H1 (cell line): ENCODE measurements around the gene PRR35. TPM values are rescaled to one million over a fixed set of nuclear protein-coding genes. Genes with fewer than 3 reads are reported as not detected.

Experiments used
- CTCF ChIA-PET: fragments of 300-600 bp; sonication (Branson Sonifier 250); formaldehyde crosslinking; loops from one replicate; lab custom pipeline; 2021; ENCODE audit not compliant: partially characterized antibody; lab: Charles Lee
- POLR2A ChIA-PET: fragments of 300-600 bp; sonication (Branson Sonifier 250); formaldehyde crosslinking; loops from one replicate; lab custom pipeline; 2021; ENCODE audit warnings: inconsistent platforms; ENCODE audit not compliant: partially characterized antibody; lab: Charles Lee
- DNase-seq, 2 experiments: peaks; one replicate each; pipeline versions ENCODE4 v3.0.0 to v3.0.0-alpha.2; 2010 to 2022; ENCODE audit warnings: low spot score in 2 of 2, low read depth in 1 of 2, mixed read lengths in 1 of 2
- FAIRE-seq: peaks from 2 replicates; lab custom pipeline; 2011; peaks lifted over from hg19 to GRCh38; lab: Jason Lieb, UNC
- H2AFZ ChIP-seq: 2 replicates; pipeline ENCODE4 v1.8.1; 2012; ENCODE audit warnings: low read length, inconsistent platforms
- H2AK5ac ChIP-seq: 2 replicates; pipeline ENCODE4 v1.6.1; 2013; ENCODE audit warnings: low read depth, low read length
- H2BK120ac ChIP-seq: replicated peaks from 2 replicates; pipeline ENCODE3; 2013; ENCODE audit warnings: low read depth, low read length, inconsistent platforms
- H2BK12ac ChIP-seq: 2 replicates; pipeline ENCODE4 v1.6.1; 2013; ENCODE audit warnings: low read depth, low read length
- H2BK15ac ChIP-seq: 2 replicates; pipeline ENCODE4 v1.6.1; 2013; ENCODE audit warnings: low read length
- H2BK20ac ChIP-seq: 2 replicates; pipeline ENCODE4 v1.6.1; 2013; ENCODE audit warnings: low read length
- H2BK5ac ChIP-seq: 2 replicates; pipeline ENCODE4 v1.6.1; 2013; ENCODE audit warnings: low read depth, low read length
- H3K14ac ChIP-seq: 2 replicates; pipeline ENCODE4 v1.6.1; 2013; ENCODE audit warnings: inconsistent platforms; ENCODE audit not compliant: insufficient read length
- H3K18ac ChIP-seq: 2 replicates; pipeline ENCODE4 v1.6.1; 2013; ENCODE audit warnings: low read length; ENCODE audit errors: extremely low read depth
- H3K23ac ChIP-seq: 2 replicates; pipeline ENCODE4 v1.6.1; 2013; ENCODE audit warnings: inconsistent platforms; ENCODE audit not compliant: insufficient read length
- H3K23me2 ChIP-seq: 2 replicates; pipeline ENCODE4 v1.6.1; 2013; ENCODE audit warnings: low read depth, low read length
- H3K27ac ChIP-seq: 2 replicates; pipeline ENCODE4 v1.6.1; 2011; ENCODE audit warnings: low read depth, low read length, inconsistent platforms
- H3K27me3 ChIP-seq, 4 experiments: replicated peaks in 1 of 4; 1 replicate in 1 of 4; 2 replicates in 3 of 4; pipeline versions ENCODE4 v1.6.1 to v1.8.1; 2011 to 2013; ENCODE audit warnings: low read length in 3 of 4, mild to moderate bottlenecking in 3 of 4, inconsistent platforms in 2 of 4, mixed read lengths in 2 of 4, moderate library complexity in 1 of 4; ENCODE audit not compliant: control insufficient read depth in 3 of 4, insufficient read depth in 3 of 4; ENCODE audit errors: extremely low read depth in 1 of 4
- H3K36me3 ChIP-seq, 4 experiments: 2 replicates each; pipeline versions ENCODE4 v1.6.1 to v1.8.1; 2011 to 2013; ENCODE audit warnings: mild to moderate bottlenecking in 4 of 4, low read length in 3 of 4, moderate library complexity in 2 of 4, control low read depth in 1 of 4, inconsistent platforms in 1 of 4; ENCODE audit not compliant: insufficient read depth in 4 of 4, control insufficient read depth in 2 of 4
- H3K4ac ChIP-seq: replicated peaks from 2 replicates; pipeline ENCODE3; 2013; ENCODE audit warnings: low read length, low read depth, mixed read lengths, inconsistent platforms; ENCODE audit not compliant: insufficient read length
- H3K4me1 ChIP-seq, 4 experiments: replicated peaks in 1 of 4; 1 replicate in 1 of 4; 2 replicates in 3 of 4; pipeline versions ENCODE4 v1.6.1 to v1.8.1; 2011 to 2013; ENCODE audit warnings: low read length in 3 of 4, inconsistent platforms in 2 of 4, mixed read lengths in 1 of 4; ENCODE audit not compliant: insufficient read depth in 4 of 4, control insufficient read depth in 3 of 4
- H3K4me2 ChIP-seq, 2 experiments: 2 replicates each; pipeline versions ENCODE4 v1.6.1 to v1.8.1; 2011 to 2013; ENCODE audit warnings: low read depth in 2 of 2, low read length in 2 of 2, control low read depth in 1 of 2, inconsistent platforms in 1 of 2, mild to moderate bottlenecking in 1 of 2; ENCODE audit not compliant: insufficient read depth in 1 of 2
- H3K4me3 ChIP-seq, 4 experiments: fragments of 200-600, 300-600 bp in 1 of 4; sonication (generic), shearing (Covaris generic), sonication (Bioruptor Twin) in 1 of 4; 2 replicates each; pipeline versions ENCODE4 v1.5.1 to v1.8.1; 2011 to 2016; ENCODE audit warnings: low read length in 4 of 4, low read depth in 3 of 4, control low read depth in 2 of 4, inconsistent platforms in 2 of 4, mild to moderate bottlenecking in 2 of 4, mixed read lengths in 1 of 4, moderate library complexity in 1 of 4; ENCODE audit not compliant: insufficient read depth in 2 of 4; ENCODE audit errors: extremely low read depth in 1 of 4
- H3K56ac ChIP-seq: replicated peaks from 2 replicates; pipeline ENCODE3; 2013; ENCODE audit warnings: low read depth, mild to moderate bottlenecking, mixed read lengths, low read length, inconsistent platforms; ENCODE audit not compliant: insufficient read length
- H3K79me1 ChIP-seq: 2 replicates; pipeline ENCODE4 v1.6.1; 2013; ENCODE audit warnings: low read depth, low read length, control low read depth
- H3K79me2 ChIP-seq, 2 experiments: 2 replicates each; pipeline versions ENCODE4 v1.6.1 to v1.8.1; 2012 to 2013; ENCODE audit warnings: low read length in 2 of 2, mild to moderate bottlenecking in 2 of 2, inconsistent platforms in 1 of 2; ENCODE audit not compliant: insufficient read depth in 2 of 2, control insufficient read depth in 1 of 2
- H3K9ac ChIP-seq, 4 experiments: replicated peaks in 1 of 4; 1 replicate in 1 of 4; 2 replicates in 3 of 4; pipeline versions ENCODE4 v1.6.1 to v1.8.1; 2011 to 2013; ENCODE audit warnings: low read depth in 3 of 4, low read length in 3 of 4, control low read depth in 2 of 4, mild to moderate bottlenecking in 2 of 4, moderate library complexity in 2 of 4, inconsistent platforms in 1 of 4; ENCODE audit errors: extremely low read depth in 1 of 4
- H3K9me3 ChIP-seq, 2 experiments: 2 replicates each; pipeline versions ENCODE4 v1.6.1 to v1.8.1; 2012 to 2013; ENCODE audit warnings: mild to moderate bottlenecking in 2 of 2, moderate library complexity in 2 of 2, control low read depth in 1 of 2, inconsistent platforms in 1 of 2, low read depth in 1 of 2, low read length in 1 of 2, mixed read lengths in 1 of 2; ENCODE audit not compliant: insufficient read depth in 2 of 2
- H4K20me1 ChIP-seq, 2 experiments: replicated peaks in 1 of 2; 2 replicates each; pipeline versions ENCODE3 to v1.8.1; 2011 to 2013; ENCODE audit warnings: inconsistent platforms in 2 of 2, low read length in 2 of 2, mild to moderate bottlenecking in 1 of 2; ENCODE audit not compliant: insufficient read depth in 2 of 2, control insufficient read depth in 1 of 2
- H4K5ac ChIP-seq: 2 replicates; pipeline ENCODE4 v1.6.1; 2013; ENCODE audit warnings: low read length, low read depth, mixed read lengths, inconsistent platforms; ENCODE audit not compliant: insufficient read length
- H4K8ac ChIP-seq: 2 replicates; pipeline ENCODE4 v1.8.0; 2013; ENCODE audit warnings: mild to moderate bottlenecking, moderate library complexity, low read length, inconsistent platforms; ENCODE audit not compliant: insufficient read depth; ENCODE audit errors: extremely low read depth
- H4K91ac ChIP-seq: replicated peaks from 2 replicates; pipeline ENCODE3; 2013; ENCODE audit warnings: low read length, mixed read lengths, inconsistent platforms; ENCODE audit not compliant: insufficient read length
- ASH2L ChIP-seq: fragments of 200-600, 300-600 bp; sonication (generic); IDR thresholded peaks from one replicate; pipeline ENCODE4 v1.7.1; 2017; ENCODE audit warnings: low read length
- CHD1 ChIP-seq: IDR thresholded peaks from 2 replicates; pipeline ENCODE4 v1.6.1; 2012; ENCODE audit warnings: low read depth, low read length, improper control_type of control experiment
- JUN ChIP-seq: IDR thresholded peaks from 2 replicates; pipeline ENCODE4 v1.6.1; 2011; ENCODE audit warnings: low read depth, mild to moderate bottlenecking, improper control_type of control experiment, low read length
- JUND ChIP-seq: IDR thresholded peaks from 2 replicates; pipeline ENCODE4 v1.6.1; 2011; ENCODE audit warnings: mild to moderate bottlenecking, improper control_type of control experiment, low read length
- NANOG ChIP-seq: IDR thresholded peaks from 2 replicates; pipeline ENCODE4 v1.6.1; 2011; ENCODE audit warnings: low read length, low read depth, mild to moderate bottlenecking, inconsistent platforms; ENCODE audit not compliant: insufficient read depth, poor library complexity, severe bottlenecking
- POLR2AphosphoS5 ChIP-seq: IDR thresholded peaks from 2 replicates; pipeline ENCODE4 v1.6.1; 2011; ENCODE audit warnings: low read depth, low read length
- RBBP5 ChIP-seq: IDR thresholded peaks from 2 replicates; pipeline ENCODE4 v1.7.1; 2012; ENCODE audit warnings: low read depth, mild to moderate bottlenecking, inconsistent platforms, low read length, moderate library complexity, borderline replicate concordance
- RNF2 ChIP-seq: fragments of 200-900, 300-1000 bp; sonication (generic); IDR thresholded peaks from 2 replicates; pipeline ENCODE4 v1.7.1; 2016; ENCODE audit warnings: borderline replicate concordance, low read depth, mild to moderate bottlenecking, antibody characterized with exemption, low read length; ENCODE audit not compliant: poor library complexity, severe bottlenecking; ENCODE audit errors: missing control alignments
- SIN3A ChIP-seq, 2 experiments: IDR thresholded peaks in 1 of 2; conservative IDR thresholded peaks in 1 of 2; 2 replicates each; pipeline ENCODE4 v1.6.1; 2011 to 2012; ENCODE audit warnings: low read length in 2 of 2, improper control_type of control experiment in 1 of 2, low read depth in 1 of 2, mild to moderate bottlenecking in 1 of 2
- SUZ12 ChIP-seq: fragments of 200-600 bp; sonication (generic); IDR thresholded peaks from 2 replicates; pipeline ENCODE4 v1.6.1; 2012; ENCODE audit warnings: mild to moderate bottlenecking, inconsistent platforms, low read length, moderate library complexity, mixed read lengths
- WGBS, 2 experiments: shearing (Covaris generic) in 1 of 2; methylation state at CpG; one replicate each; pipeline versions ENCODE4 v1.1.6 to v1.1.7; 2013 to 2015; ENCODE audit warnings: low lambda C conversion rate in 2 of 2, mixed read lengths in 2 of 2, inconsistent platforms in 1 of 2, low coverage in 1 of 2, missing lambda C conversion rate in 1 of 2; ENCODE audit not compliant: insufficient replicate concordance in 2 of 2, insufficient coverage in 1 of 2, insufficient read length in 1 of 2; ENCODE audit errors: extremely low coverage in 1 of 2, missing lambda C conversion rate in 1 of 2; 5-methylcytosine and 5-hydroxymethylcytosine counted together
- polyA plus RNA-seq, 7 experiments: library from polyadenylated mRNA; depleted of rRNA in 3 of 7; stranded (reverse) in 5 of 7; unstranded in 2 of 7; fragments of >200 nt in 5 of 7; fragments of 200-250 nt in 2 of 7; gene quantifications; 1 replicate in 5 of 7; 2 replicates in 1 of 7; 4 replicates in 1 of 7; pipeline versions ENCODE4 v1.2.1 to v1.2.3, GENCODE V29; 2011 to 2013; ENCODE audit warnings: missing spikeins in 2 of 7, mixed read lengths in 2 of 7
- total RNA-seq: library from RNA; stranded (reverse); fragmentation: NEBNext Ultra II Directional; extraction: Animal tissue kit (Norgen Biotek cat#: 25700); gene quantifications from 2 replicates; pipeline ENCODE4 v1.2.1, GENCODE V29; 2021
- TF ChIP-seq, protein P1 (sequence below): IDR thresholded peaks from 2 replicates; pipeline ENCODE4 v1.6.1; 2012; ENCODE audit warnings: inconsistent platforms
- TF ChIP-seq, protein P2 (sequence below): IDR thresholded peaks from 2 replicates; pipeline ENCODE4 v1.6.1; 2011; ENCODE audit warnings: low read depth, mild to moderate bottlenecking, low read length; ENCODE audit not compliant: insufficient read depth

PRR35 gene
- total and polyA plus RNA-seq, 2 of the 8 experiments (the other 6 are each of a cell fraction or from before 2014, with no cell fraction given) = 0.38 to 0.50 TPM

- H3K4me3 ChIP-seq = no peak overlapping the region
- FAIRE-seq (no peak), DNase-seq (no peak)
- H2BK15ac ChIP-seq = no peak overlapping the region
- no peak overlapping the region for H3K4me2 ChIP-seq
- H2AFZ ChIP-seq = no peak overlapping the region
- H3K18ac ChIP-seq = no peak overlapping the region
- H3K79me1 ChIP-seq = peaks cover 10% of the 10 kb centered on the region; the same call in 1 of the 2 replicates
- H3K4ac ChIP-seq = no peak overlapping the region
- H4K8ac ChIP-seq = no peak overlapping the region
- POLR2A ChIA-PET = interaction anchor here (1.2 to 1.6 kb wide), 2 partner anchors 9 to 14 kb away, joined by 3 read pairs; no protein-coding TSS in a partner anchor
- H3K4me1 ChIP-seq = peaks cover 0 to 2% (median 0%) of the 10 kb centered on the region in 4 experiments; a peak in 1 of 7 replicates
- peaks cover 0 to 3% (median under 1%) of the 10 kb centered on the region in 4 experiments; a peak in 2 of 8 replicates for H3K36me3 ChIP-seq
- H2BK20ac ChIP-seq = no peak overlapping the region
- H4K91ac ChIP-seq = no peak overlapping the region
- H2BK5ac ChIP-seq = no peak overlapping the region
- peaks cover 0 to 4% of the 10 kb centered on the region in 2 experiments; a peak in 1 of 4 replicates for H3K9me3 ChIP-seq
- no peak overlapping the region for H2AK5ac ChIP-seq
- no peak overlapping the region for H3K9ac ChIP-seq
- H3K23ac ChIP-seq = no peak overlapping the region
- 97% methylated on average over 12 of the region's 12 CpGs; no CpG with 5 or more reads in 1 of the 2 experiments for WGBS, 2 experiments
- peaks cover 14 to 26% of the 10 kb centered on the region in 2 experiments for H4K20me1 ChIP-seq
- peaks cover 0 to 6% of the 10 kb centered on the region in 2 experiments; a peak in 2 of 4 replicates for H3K79me2 ChIP-seq
- H3K14ac ChIP-seq = no peak overlapping the region
- no peak overlapping the region for H3K56ac ChIP-seq
- H3K27me3 ChIP-seq = peaks cover 0 to 11% (median 6%) of the 10 kb centered on the region in 4 experiments; a peak in 3 of 7 replicates
- no peak overlapping the region for H2BK12ac ChIP-seq
- no peak overlapping the region for H2BK120ac ChIP-seq
- CTCF ChIA-PET = interaction anchor here (0.7 to 2.4 kb wide), 2 partner anchors 9 to 25 kb away, joined by 3 to 7 read pairs; no protein-coding TSS in a partner anchor
- no peak overlapping the region for H4K5ac ChIP-seq
- H3K27ac ChIP-seq = no peak overlapping the region
- no peaks in the 10 kb centered on the region for H3K23me2 ChIP-seq
- TF ChIP-seq JUN (no peak), POLR2AphosphoS5 (no peak), JUND (no peak), RBBP5 (no peak), CHD1 (no peak), ASH2L (no peak), RNF2 (no peak), SUZ12 (no peak), NANOG (no peak), SIN3A (conservative IDR thresholded peaks at IDR 0.05 in 1 of 2, IDR thresholded peaks at IDR 0.05 in 1 of 2; ENCODE audit: low read depth in 1 of 2, low read length in 2 of 2) (no peak)
- TF ChIP-seq, protein P1, sequence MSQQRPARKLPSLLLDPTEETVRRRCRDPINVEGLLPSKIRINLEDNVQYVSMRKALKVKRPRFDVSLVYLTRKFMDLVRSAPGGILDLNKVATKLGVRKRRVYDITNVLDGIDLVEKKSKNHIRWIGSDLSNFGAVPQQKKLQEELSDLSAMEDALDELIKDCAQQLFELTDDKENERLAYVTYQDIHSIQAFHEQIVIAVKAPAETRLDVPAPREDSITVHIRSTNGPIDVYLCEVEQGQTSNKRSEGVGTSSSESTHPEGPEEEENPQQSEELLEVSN = no peak
- TF ChIP-seq, protein P2, sequence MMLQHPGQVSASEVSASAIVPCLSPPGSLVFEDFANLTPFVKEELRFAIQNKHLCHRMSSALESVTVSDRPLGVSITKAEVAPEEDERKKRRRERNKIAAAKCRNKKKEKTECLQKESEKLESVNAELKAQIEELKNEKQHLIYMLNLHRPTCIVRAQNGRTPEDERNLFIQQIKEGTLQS = no peak
Measured at GRCh38 chr16:596736-597060, 36.5 kb downstream of the PRR35 start.
